OCI-LY7 (cell line): ENCODE results near the gene ZC3H4. TPM values are rescaled to one million over a fixed set of nuclear protein-coding genes. Genes with fewer than 3 reads are reported as not detected.

Experiments used
- BruUV-seq: library from RNA; stranded (reverse); fragments of 400-500 nt; replicated peaks from 2 replicates; lab custom pipeline; 2021; lab: Mats Ljungman, UMichigan
- CTCF ChIA-PET: fragments of 300-600 bp; sonication (Branson Sonifier 250); formaldehyde crosslinking; loops from one replicate; lab custom pipeline; 2022; ENCODE audit warnings: antibody characterized with exemption; ENCODE audit not compliant: unreplicated experiment; lab: Charles Lee
- POLR2A ChIA-PET: fragments of 300-600 bp; sonication (Branson Sonifier 250); formaldehyde crosslinking; loops from one replicate; lab custom pipeline; 2022; ENCODE audit warnings: antibody characterized with exemption; lab: Charles Lee
- DNase-seq: peaks from one replicate; pipeline ENCODE4 v3.0.0-alpha.2; 2015; ENCODE audit warnings: low spot score
- H2AFZ ChIP-seq: fragments of 200-600 bp; sonication (generic), shearing (Covaris generic); 2 replicates; pipeline ENCODE4 v1.6.1; 2014; ENCODE audit warnings: mild to moderate bottlenecking, antibody characterized with exemption, low read length, moderate library complexity
- H3K27ac ChIP-seq: fragments of 200-600 bp; sonication (generic); 2 replicates; pipeline ENCODE4 v1.5.1; 2014; ENCODE audit warnings: mixed run types, low read depth, mild to moderate bottlenecking, moderate library complexity, low read length, inconsistent platforms; ENCODE audit not compliant: poor library complexity, severe bottlenecking
- H3K36me3 ChIP-seq: fragments of 200-600 bp; sonication (generic); 2 replicates; pipeline ENCODE4 v1.6.1; 2014; ENCODE audit warnings: mild to moderate bottlenecking, antibody characterized with exemption, low read length, moderate library complexity, mixed read lengths; ENCODE audit not compliant: insufficient read depth
- H3K4me1 ChIP-seq: fragments of 200-600 bp; sonication (generic); 2 replicates; pipeline ENCODE4 v1.5.1; 2014; ENCODE audit warnings: mild to moderate bottlenecking, low read length; ENCODE audit not compliant: insufficient read depth, poor library complexity, severe bottlenecking
- H3K4me2 ChIP-seq: fragments of 200-600 bp; sonication (generic); 2 replicates; pipeline ENCODE4 v1.6.1; 2014; ENCODE audit warnings: mild to moderate bottlenecking, low read length
- H3K4me3 ChIP-seq: fragments of 200-600 bp; sonication (generic); 2 replicates; pipeline ENCODE4 v1.5.1; 2014; ENCODE audit warnings: mild to moderate bottlenecking, low read depth, low read length; ENCODE audit not compliant: poor library complexity, severe bottlenecking
- H3K79me2 ChIP-seq: fragments of 200-600 bp; sonication (generic); 2 replicates; pipeline ENCODE4 v1.6.1; 2016; ENCODE audit warnings: low read depth, mild to moderate bottlenecking, low read length, moderate library complexity, mixed read lengths; ENCODE audit not compliant: insufficient read depth
- H3K9me2 ChIP-seq: fragments of 200-600 bp; sonication (generic); 2 replicates; pipeline ENCODE4 v1.6.1; 2016; ENCODE audit warnings: mild to moderate bottlenecking, low read length, mixed read lengths; ENCODE audit not compliant: insufficient read depth
- H3K9me3 ChIP-seq: fragments of 200-600 bp; sonication (generic); 2 replicates; pipeline ENCODE4 v1.6.1; 2014; ENCODE audit warnings: mild to moderate bottlenecking, mixed run types, low read length, mixed read lengths
- H4K20me1 ChIP-seq: fragments of 200-600 bp; sonication (generic); 2 replicates; pipeline ENCODE4 v1.6.1; 2014; ENCODE audit warnings: mild to moderate bottlenecking, antibody characterized with exemption, low read length, moderate library complexity, mixed read lengths; ENCODE audit not compliant: insufficient read depth
- CTCF ChIP-seq: fragments of 200-600 bp; sonication (generic); conservative IDR thresholded peaks from 2 replicates; pipeline ENCODE4 v1.5.1; 2014; ENCODE audit warnings: mild to moderate bottlenecking, antibody characterized with exemption, low read length, moderate library complexity, mixed read lengths
- EZH2phosphoT487 ChIP-seq: fragments of 200-600 bp; sonication (generic); IDR thresholded peaks from 2 replicates; pipeline ENCODE4 v1.6.1; 2018; ENCODE audit warnings: low read depth, borderline replicate concordance, mild to moderate bottlenecking, mixed run types, antibody characterized with exemption, low read length, moderate library complexity, mixed read lengths
- intact Hi-C: fragments of 100-400 bp; cut with micrococcal nuclease; formaldehyde crosslinking; loops from one replicate; pipeline ENCODE4 v1.10.0; 2022; ENCODE audit not compliant: unreplicated experiment
- total RNA-seq, 2 experiments: library from RNA; depleted of rRNA in 1 of 2; stranded (reverse); fragments of >200 nt in 1 of 2; shearing (Covaris generic) in 1 of 2; gene quantifications; 2 replicates each; pipeline ENCODE4 v1.2.3, GENCODE V29; 2014 to 2022

ZC3H4 gene
- total RNA-seq, 2 experiments from 2014 or later, result 23.0 to 76.8 TPM

GRCh38 chr19:47135156-47135555 is 21.6 kb upstream of the ZC3H4 start:
- intact Hi-C loops, result no loop called here
- Histone ChIP-seq H3K4me3 (no peak overlapping the region), H3K9me3 (no peaks in the 10 kb centered on the region), H4K20me1 (peaks cover 22% of the 10 kb centered on the region), H3K4me2 (no peak overlapping the region), H3K36me3 (peaks cover 80% of the 10 kb centered on the region), H3K4me1 (peaks cover 32% of the 10 kb centered on the region), H3K9me2 (no peaks in the 10 kb centered on the region), H2AFZ (no peak overlapping the region), H3K27ac (no peak overlapping the region), H3K79me2 (peaks cover 94% of the 10 kb centered on the region)
- BruUV-seq, result no TSS peak
- CTCF ChIA-PET, result no interaction called here
- TF ChIP-seq EZH2phosphoT487, result no peak
- TF ChIP-seq CTCF, result no peak
- no peak for DNase-seq
- POLR2A ChIA-PET, result no interaction called here

- H3K79me2 ChIP-seq, result peaks cover 88% of the 10 kb centered on the region
- BruUV-seq, result no TSS peak
- H3K9me2 ChIP-seq, result no peaks in the 10 kb centered on the region
- no peak overlapping the region for H2AFZ ChIP-seq
- ChIA-PET CTCF (no interaction called here), POLR2A (no interaction called here)
- peaks cover 35% of the 10 kb centered on the region for H3K4me1 ChIP-seq
- H3K9me3 ChIP-seq, result no peaks in the 10 kb centered on the region
- peak overlapping the region; percentile 11; the same call in 1 of the 2 replicates for H3K4me2 ChIP-seq
- H3K4me3 ChIP-seq, result peak overlapping the region; percentile 7
- TF ChIP-seq CTCF (no peak), EZH2phosphoT487 (no peak)
- intact Hi-C loops, result no loop called here
- peaks cover 80% of the 10 kb centered on the region for H3K36me3 ChIP-seq
- H3K27ac ChIP-seq, result no peak overlapping the region
- no peak for DNase-seq
- H4K20me1 ChIP-seq, result peaks cover 22% of the 10 kb centered on the region
Measured at GRCh38 chr19:47134545-47134944, 21.0 kb upstream of the ZC3H4 start.

- H2AFZ ChIP-seq, result no peak overlapping the region
- no peak overlapping the region for H3K27ac ChIP-seq
- peaks cover 66% of the 10 kb centered on the region for H3K36me3 ChIP-seq
- no TSS peak for BruUV-seq
- H4K20me1 ChIP-seq, result peaks cover 22% of the 10 kb centered on the region
- no peak for DNase-seq
- H3K4me1 ChIP-seq, result peaks cover 35% of the 10 kb centered on the region
- peaks cover 73% of the 10 kb centered on the region for H3K79me2 ChIP-seq
- ChIA-PET POLR2A (interaction anchor here (0.6 to 2.7 kb wide), 3 partner anchors 20 to 150 kb away, joined by 3 to 12 read pairs (median 7); partner anchors contain the start of gene ZC3H4), CTCF (no interaction called here)
- peak overlapping the region; percentile 93 for H3K4me3 ChIP-seq
- TF ChIP-seq CTCF, result no peak
- no peaks in the 10 kb centered on the region for H3K9me3 ChIP-seq
- peak overlapping the region; percentile 77 for H3K4me2 ChIP-seq
- intact Hi-C loops, result no loop called here
- no peaks in the 10 kb centered on the region for H3K9me2 ChIP-seq
Measured at GRCh38 chr19:47133021-47133471, 19.5 kb upstream of the ZC3H4 start.
